Omental fat pad (tissue), 4 donors: ENCODE results near the gene CBFA2T2. TPM values are rescaled to one million over a fixed set of nuclear protein-coding genes. Genes with fewer than 3 reads are reported as not detected.
"Not testable (repeated sequence)": the region's sequence is repeated elsewhere in the genome, so short reads cannot be mapped to it uniquely, and the experiment has no call there.

Source experiments
- ATAC-seq: fragments of 150-250 bp; one replicate; pipeline ENCODE4 v1.9.1; 2016; ENCODE audit warnings: mild to moderate bottlenecking, moderate library complexity; ENCODE audit not compliant: low FRiP score
- DNase-seq: peaks from one replicate; pipeline ENCODE4 v3.0.0-alpha.2; 2019; ENCODE audit warnings: low spot score
- total RNA-seq, 4 donors: library from RNA; depleted of rRNA; stranded (reverse); fragments of >200 nt; gene quantifications; one replicate each; pipeline ENCODE4 v1.1.0, GENCODE V29; 2016
- TF ChIP-seq, protein P1 (sequence below), 3 donors: fragments of 450-650 bp; IDR thresholded peaks; one replicate each; pipeline ENCODE4 v1.5.1; 2016 to 2017; ENCODE audit warnings: antibody characterized with exemption in 3 of 3, mild to moderate bottlenecking in 3 of 3, moderate library complexity in 2 of 3

The CBFA2T2 gene
- total RNA-seq, 4 donors from 2014 or later: 5.8 to 11.8 (median 10.0) TPM

DNA sequence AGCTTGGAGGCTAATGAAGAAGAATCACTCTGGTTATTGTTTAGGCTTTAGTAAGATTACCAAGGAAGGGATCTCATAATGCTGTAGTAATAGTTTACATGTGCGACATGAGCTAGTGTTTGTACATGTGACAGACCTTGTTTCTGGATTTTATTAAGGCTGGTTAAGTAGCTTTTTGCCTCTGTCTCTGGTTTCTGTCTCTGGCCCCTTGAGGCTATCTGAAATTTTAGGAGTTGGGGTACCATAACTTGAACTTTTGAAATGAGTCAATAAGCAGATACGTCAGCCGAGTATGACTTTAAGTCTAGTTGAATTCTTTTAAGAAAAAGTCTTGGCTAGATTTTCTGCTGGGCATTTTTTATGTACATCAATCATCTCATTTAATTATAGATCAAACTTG, 9.5 kb downstream of the CBFA2T2 start:
- DNase-seq (no peak), ATAC-seq (no peak)
- TF ChIP-seq, protein P1, sequence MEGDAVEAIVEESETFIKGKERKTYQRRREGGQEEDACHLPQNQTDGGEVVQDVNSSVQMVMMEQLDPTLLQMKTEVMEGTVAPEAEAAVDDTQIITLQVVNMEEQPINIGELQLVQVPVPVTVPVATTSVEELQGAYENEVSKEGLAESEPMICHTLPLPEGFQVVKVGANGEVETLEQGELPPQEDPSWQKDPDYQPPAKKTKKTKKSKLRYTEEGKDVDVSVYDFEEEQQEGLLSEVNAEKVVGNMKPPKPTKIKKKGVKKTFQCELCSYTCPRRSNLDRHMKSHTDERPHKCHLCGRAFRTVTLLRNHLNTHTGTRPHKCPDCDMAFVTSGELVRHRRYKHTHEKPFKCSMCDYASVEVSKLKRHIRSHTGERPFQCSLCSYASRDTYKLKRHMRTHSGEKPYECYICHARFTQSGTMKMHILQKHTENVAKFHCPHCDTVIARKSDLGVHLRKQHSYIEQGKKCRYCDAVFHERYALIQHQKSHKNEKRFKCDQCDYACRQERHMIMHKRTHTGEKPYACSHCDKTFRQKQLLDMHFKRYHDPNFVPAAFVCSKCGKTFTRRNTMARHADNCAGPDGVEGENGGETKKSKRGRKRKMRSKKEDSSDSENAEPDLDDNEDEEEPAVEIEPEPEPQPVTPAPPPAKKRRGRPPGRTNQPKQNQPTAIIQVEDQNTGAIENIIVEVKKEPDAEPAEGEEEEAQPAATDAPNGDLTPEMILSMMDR (IDR thresholded peaks at IDR 0.05): no peak

DNA sequence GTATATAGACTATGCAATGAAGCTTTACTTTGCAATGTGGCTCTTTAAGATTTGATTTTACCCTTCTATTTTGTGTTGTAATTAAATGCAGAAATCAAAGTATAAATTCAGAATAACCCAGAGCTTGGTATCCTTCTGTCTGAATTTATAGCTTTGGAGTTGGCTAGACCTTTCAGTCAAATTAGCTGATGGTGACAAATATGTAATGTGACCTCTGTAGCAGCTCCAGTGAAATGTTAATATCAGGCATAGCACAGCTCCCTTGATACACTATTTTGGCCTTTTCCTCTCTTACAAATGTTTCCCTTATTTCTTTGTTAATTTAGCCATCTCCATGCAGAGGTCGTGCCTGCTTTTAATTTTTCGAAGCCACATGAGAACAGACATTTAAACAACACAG, 11.1 kb downstream of the CBFA2T2 start:
- ATAC-seq: no peak
- DNase-seq: no peak
- TF ChIP-seq, protein P1 (IDR thresholded peaks at IDR 0.05): no peak

DNA sequence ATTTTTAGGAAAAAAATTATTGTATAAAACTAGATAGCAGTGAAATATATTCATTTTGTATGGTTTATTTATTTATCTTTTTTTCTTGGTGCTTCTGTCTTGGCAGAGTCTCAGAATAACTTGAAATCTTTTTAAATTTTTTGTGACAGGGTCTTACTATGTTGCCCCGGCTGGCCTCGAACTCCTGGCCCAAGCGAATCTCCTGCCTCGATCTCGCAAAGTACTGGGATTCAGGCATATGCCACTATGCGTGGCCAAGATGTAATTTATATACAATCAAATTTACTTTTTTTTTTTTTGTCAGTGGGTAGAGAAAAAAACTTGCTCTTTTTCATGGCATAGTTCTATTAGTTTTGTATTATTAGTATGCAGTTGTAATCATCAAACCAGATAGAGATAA, 13.7 kb downstream of the CBFA2T2 start:
- ATAC-seq (no peak), DNase-seq (no peak)
- TF ChIP-seq, protein P1 (IDR thresholded peaks at IDR 0.05): no peak

DNA sequence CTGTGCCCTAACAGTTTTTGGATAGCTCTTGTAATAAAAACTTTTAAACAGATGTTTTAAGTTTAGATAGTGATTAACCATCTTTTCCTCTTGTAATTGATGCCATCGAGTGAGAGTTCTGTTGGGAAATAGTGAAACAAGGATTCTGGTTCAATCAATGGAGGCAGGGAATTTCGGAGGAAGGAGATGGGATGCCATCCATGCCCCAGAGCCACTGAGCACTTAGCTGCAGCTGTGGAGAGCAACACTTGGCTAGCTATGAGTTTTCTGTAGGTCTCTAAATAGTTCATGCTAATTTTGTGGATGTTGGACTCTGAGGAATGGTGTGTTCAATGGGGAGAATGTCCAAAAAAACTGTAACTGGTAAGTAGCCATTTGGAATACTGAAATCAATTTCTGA, 16.7 kb downstream of the CBFA2T2 start:
- no peak for ATAC-seq
- no peak for DNase-seq
- TF ChIP-seq, protein P1 (IDR thresholded peaks at IDR 0.05): no peak

DNA sequence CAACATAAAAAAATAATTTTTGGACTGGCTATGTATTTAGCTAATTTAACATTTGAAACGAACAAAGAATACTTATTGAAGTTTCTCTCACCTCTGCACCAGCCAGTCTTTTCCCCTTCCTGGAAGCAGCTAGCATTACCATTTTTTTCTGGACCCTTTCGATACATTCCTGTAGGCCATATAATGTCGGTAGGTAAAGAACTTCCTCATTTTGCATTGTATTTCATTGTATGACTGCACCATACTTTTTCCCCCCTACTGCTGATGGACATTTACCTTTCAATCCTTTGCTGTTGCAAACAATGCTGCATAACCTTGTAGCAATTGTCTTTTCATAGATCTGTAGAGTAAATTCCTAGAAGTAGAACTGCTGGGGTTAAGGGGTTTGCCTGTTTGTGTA, 17.6 kb downstream of the CBFA2T2 start:
- DNase-seq: no peak

DNA sequence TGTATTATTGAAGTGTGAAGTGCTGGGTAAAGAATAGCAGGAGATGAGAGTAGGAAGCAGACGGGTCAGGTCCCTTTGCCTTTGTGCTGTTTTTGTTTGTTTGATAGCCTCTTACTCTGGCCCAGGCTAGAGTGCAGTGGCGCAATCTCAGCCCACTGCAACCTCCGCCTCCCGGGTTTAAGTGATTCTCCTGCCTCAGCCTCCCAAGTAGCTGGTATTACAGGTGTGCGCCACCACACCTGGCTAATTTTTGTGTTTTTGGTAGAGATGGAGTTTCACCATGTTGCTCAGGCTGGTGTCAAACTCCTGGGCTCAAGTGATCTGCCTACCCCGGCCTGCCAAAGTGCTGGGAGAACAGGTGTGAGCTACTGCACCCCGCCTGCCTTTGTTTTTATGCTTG, 18.1 kb downstream of the CBFA2T2 start:
- ATAC-seq, DNase-seq: not testable (repeated sequence)

More for the DNA sequence above, 17.6 kb downstream of the CBFA2T2 start:
- TF ChIP-seq, protein P1 (IDR thresholded peaks at IDR 0.05): no peak
- no peak for ATAC-seq

DNA sequence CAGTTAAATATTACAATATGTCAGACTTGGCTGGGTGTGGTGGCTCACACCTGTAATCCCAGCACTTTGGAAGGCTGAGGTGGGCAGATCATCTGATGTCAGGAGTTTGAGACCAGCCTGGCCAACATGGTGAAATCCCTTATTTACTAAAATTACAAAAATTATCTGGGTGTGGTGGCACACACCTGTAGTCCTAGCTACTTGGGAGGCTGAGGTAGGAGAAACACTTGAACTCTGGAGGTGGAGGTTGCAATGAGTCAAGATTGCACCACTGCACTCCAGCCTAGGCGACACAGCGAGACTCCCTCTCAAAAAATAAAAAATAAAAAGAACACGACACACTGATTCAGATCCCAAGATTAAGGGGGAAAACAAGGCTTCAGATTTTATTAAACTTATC, 19.2 kb downstream of the CBFA2T2 start:
- not testable (repeated sequence) for DNase-seq, ATAC-seq

DNA sequence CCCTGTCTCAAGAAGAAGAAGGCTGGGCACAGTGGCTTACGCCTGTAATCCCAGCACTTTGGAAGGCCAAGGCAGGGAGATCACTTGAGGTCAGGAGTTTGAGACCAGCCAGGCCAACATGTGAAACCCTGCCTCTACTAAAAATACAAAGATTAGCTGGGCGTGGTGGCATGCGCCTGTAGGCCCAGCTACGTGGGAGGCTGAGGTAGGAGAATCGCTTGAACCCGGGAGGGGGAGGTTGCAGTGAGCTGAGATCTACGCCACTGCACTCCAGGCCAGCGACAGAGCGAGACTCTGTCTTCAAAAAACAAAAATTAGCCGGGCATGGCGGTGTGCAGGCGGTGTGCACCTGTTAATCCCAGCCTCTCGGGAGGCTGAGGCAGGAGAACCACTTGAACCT, 22.0 kb downstream of the CBFA2T2 start:
- ATAC-seq, DNase-seq: not testable (repeated sequence)

DNA sequence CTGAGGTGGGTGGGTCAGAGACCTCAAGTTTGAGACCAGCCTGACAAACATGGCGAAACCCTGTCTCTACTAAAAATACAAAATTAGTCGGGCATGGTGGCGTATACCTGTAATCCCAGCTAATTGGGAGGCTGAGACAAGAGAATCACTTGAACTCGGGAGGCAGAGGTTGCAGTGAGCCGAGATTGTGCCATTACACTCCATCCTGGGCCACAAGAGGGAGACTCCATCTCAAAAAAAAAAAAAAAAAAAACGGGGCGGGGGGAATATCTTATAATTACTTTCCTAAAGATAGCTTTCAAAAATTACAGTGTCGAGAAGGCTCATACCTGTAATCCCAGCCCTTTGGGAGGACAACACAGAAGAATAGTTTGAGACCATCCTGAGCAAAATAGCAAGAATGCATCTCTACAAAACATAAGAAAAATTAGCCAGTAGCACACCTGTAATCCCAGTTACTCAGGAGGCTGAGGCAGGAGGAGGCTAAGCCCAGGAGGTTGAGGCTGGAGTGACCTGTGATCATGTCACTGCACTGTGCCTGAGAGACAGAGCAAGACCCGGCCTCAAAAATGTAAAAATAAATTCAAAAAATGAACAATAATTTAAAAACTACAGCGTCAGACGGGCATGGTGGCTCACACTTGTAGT, 25.8 kb downstream of the CBFA2T2 start:
- TF ChIP-seq, protein P1 (IDR thresholded peaks at IDR 0.05): no peak
- DNase-seq (no peak), ATAC-seq (no peak)
